HEK293T (cell line): ENCODE results near the gene ABCF3.

ENCODE experiments used
- ELF4 ChIP-seq: fragments of 450-650 bp; IDR thresholded peaks from 2 replicates; pipeline ENCODE4 v1.6.1; 2017; ENCODE audit warnings: antibody characterized with exemption
- FOXA1 ChIP-seq: fragments of 450-650 bp; IDR thresholded peaks from 2 replicates; pipeline ENCODE4 v1.6.1; 2016; ENCODE audit warnings: mild to moderate bottlenecking
- FOXM1 ChIP-seq: fragments of 450-650 bp; IDR thresholded peaks from 2 replicates; pipeline ENCODE4 v1.6.1; 2017; ENCODE audit warnings: mild to moderate bottlenecking, borderline replicate concordance
- SUZ12 ChIP-seq: fragments of 450-650 bp; IDR thresholded peaks from 2 replicates; pipeline ENCODE4 v1.6.1; 2016; ENCODE audit warnings: mild to moderate bottlenecking

DNA sequence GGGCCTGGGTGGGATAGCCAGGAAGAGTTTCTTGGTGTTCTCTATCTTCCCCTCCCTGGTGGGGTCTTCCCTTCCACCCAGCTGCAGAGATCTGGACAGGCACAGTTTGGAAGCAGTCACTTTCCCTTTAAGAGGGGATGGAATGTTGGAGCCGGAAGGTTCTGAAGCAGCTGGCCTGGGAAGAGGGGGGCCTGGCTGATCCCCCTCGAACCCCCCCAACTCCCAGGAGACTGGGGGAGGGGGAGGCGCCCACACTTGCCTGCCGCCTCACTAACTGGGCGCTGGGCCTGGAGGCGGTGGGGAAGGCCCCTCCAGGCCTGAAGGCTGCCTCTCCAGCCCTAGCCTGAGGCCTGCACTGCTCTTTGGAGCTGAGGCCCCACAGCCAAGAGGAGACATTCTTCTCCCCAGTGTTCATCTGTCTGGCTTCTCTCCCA is 29.5 kb upstream of the ABCF3 start:
- TF ChIP-seq FOXM1 (no peak), ELF4 (no peak), FOXA1 (no peak), SUZ12 (no peak)
